Osteoblast (primary cell): ENCODE measurements around the gene POU2F2. TPM values are rescaled to one million over a fixed set of nuclear protein-coding genes. Genes with fewer than 3 reads are reported as not detected.
A peak's percentile ranks its signal among the peaks of the same experiment; 100 is the strongest.

ENCODE experiments used
- DNase-seq: peaks from one replicate; pipeline ENCODE4 v3.0.0; 2011; ENCODE audit warnings: low spot score, mixed read lengths; ENCODE audit not compliant: insufficient read length; ENCODE audit errors: missing footprints
- H2AFZ ChIP-seq: 2 replicates; pipeline ENCODE4 v1.6.0; 2011; ENCODE audit warnings: mild to moderate bottlenecking, low read length
- H3K27ac ChIP-seq: 2 replicates; pipeline ENCODE4 v1.5.1; 2011; ENCODE audit warnings: mild to moderate bottlenecking, low read depth, low read length, moderate library complexity
- H3K27me3 ChIP-seq: 2 replicates; pipeline ENCODE4 v1.6.0; 2012; ENCODE audit warnings: mild to moderate bottlenecking, control low read depth, inconsistent platforms, low read length, moderate library complexity; ENCODE audit not compliant: insufficient read depth
- H3K36me3 ChIP-seq: 2 replicates; pipeline ENCODE4 v1.5.1; 2011; ENCODE audit warnings: mild to moderate bottlenecking, low read length, control low read depth, moderate library complexity; ENCODE audit not compliant: insufficient read depth
- H3K4me1 ChIP-seq: 2 replicates; pipeline ENCODE4 v1.5.1; 2011; ENCODE audit warnings: mild to moderate bottlenecking, low read length, control low read depth, moderate library complexity; ENCODE audit not compliant: insufficient read depth
- H3K4me2 ChIP-seq: 2 replicates; pipeline ENCODE4 v1.6.0; 2011; ENCODE audit warnings: mild to moderate bottlenecking, low read length; ENCODE audit not compliant: insufficient read depth
- H3K4me3 ChIP-seq: fragments of 200-600 bp; sonication (generic); 3 replicates; pipeline ENCODE4 v1.5.1; 2012; ENCODE audit warnings: mild to moderate bottlenecking, low read length, inconsistent platforms; ENCODE audit not compliant: insufficient read depth
- H3K79me2 ChIP-seq: 2 replicates; pipeline ENCODE4 v1.6.0; 2012; ENCODE audit warnings: mild to moderate bottlenecking, low read length, control low read depth, inconsistent platforms; ENCODE audit not compliant: insufficient read depth
- H3K9me3 ChIP-seq: 2 replicates; pipeline ENCODE4 v1.5.1; 2011; ENCODE audit warnings: low read depth, low read length, control low read depth
- H4K20me1 ChIP-seq: 2 replicates; pipeline ENCODE4 v1.6.0; 2012; ENCODE audit warnings: mild to moderate bottlenecking, low read length, control low read depth; ENCODE audit not compliant: insufficient read depth
- CTCF ChIP-seq: IDR thresholded peaks from 2 replicates; pipeline ENCODE4 v1.5.1; 2011; ENCODE audit warnings: mild to moderate bottlenecking, low read depth, low read length, moderate library complexity; ENCODE audit errors: extremely low read depth
- total RNA-seq: library from RNA; depleted of rRNA; stranded (reverse); fragments of >200 nt; gene quantifications from 2 replicates; pipeline ENCODE4 v1.2.3, GENCODE V29; 2012

The POU2F2 gene
- total RNA-seq, 1 donor: under 0.01 TPM

GRCh38 chr19:42079886-42080763, 52.1 kb downstream of the POU2F2 start:
- peaks cover 42% of the 10 kb centered on the region for H3K36me3 ChIP-seq

GRCh38 chr19:42079276-42079669, 53.0 kb downstream of the POU2F2 start:
- H3K36me3 ChIP-seq: peaks cover 42% of the 10 kb centered on the region
- H3K4me3 ChIP-seq: no peak overlapping the region
- TF ChIP-seq CTCF: no peak
- no peak overlapping the region for H3K4me2 ChIP-seq
- no peak for DNase-seq
- peaks cover 65% of the 10 kb centered on the region for H3K79me2 ChIP-seq
- peaks cover 45% of the 10 kb centered on the region for H4K20me1 ChIP-seq
- H2AFZ ChIP-seq: no peak overlapping the region
- no peaks in the 10 kb centered on the region for H3K9me3 ChIP-seq
- peaks cover 20% of the 10 kb centered on the region for H3K4me1 ChIP-seq
- no peak overlapping the region for H3K27ac ChIP-seq
- H3K27me3 ChIP-seq: no peaks in the 10 kb centered on the region

More at GRCh38 chr19:42079886-42080763, 52.1 kb downstream of the POU2F2 start:
- Histone ChIP-seq H3K27me3 (no peaks in the 10 kb centered on the region), H2AFZ (no peak overlapping the region), H4K20me1 (peaks cover 45% of the 10 kb centered on the region), H3K27ac (no peak overlapping the region), H3K79me2 (peaks cover 65% of the 10 kb centered on the region), H3K4me1 (peaks cover 17% of the 10 kb centered on the region), H3K4me2 (no peak overlapping the region), H3K4me3 (no peak overlapping the region), H3K9me3 (no peaks in the 10 kb centered on the region)
- peak; percentile 38 for DNase-seq
- TF ChIP-seq CTCF: no peak

GRCh38 chr19:42078538-42079275, 53.5 kb downstream of the POU2F2 start:
- H3K79me2 ChIP-seq: peaks cover 64% of the 10 kb centered on the region

More at GRCh38 chr19:42078538-42079275, 53.5 kb downstream of the POU2F2 start:
- TF ChIP-seq CTCF: no peak
- Histone ChIP-seq H3K36me3 (peaks cover 42% of the 10 kb centered on the region), H3K27me3 (no peaks in the 10 kb centered on the region), H3K4me2 (no peak overlapping the region), H3K9me3 (no peaks in the 10 kb centered on the region), H3K4me3 (no peak overlapping the region), H3K4me1 (peaks cover 20% of the 10 kb centered on the region), H4K20me1 (peaks cover 43% of the 10 kb centered on the region), H2AFZ (no peak overlapping the region), H3K27ac (no peak overlapping the region)
- no peak for DNase-seq
